Natural killer cell (primary cell): ENCODE results near the gene BTBD16. TPM values are rescaled to one million over a fixed set of nuclear protein-coding genes. Genes with fewer than 3 reads are reported as not detected.

Source experiments
- ATAC-seq, 3 donors: fragments of 150-1000 bp in 2 of 3; fragments of 200-7000 bp in 1 of 3; cut with Tn5 transposase; 1 replicate in 1 of 3; 2 replicates in 2 of 3; pipeline ENCODE4 v1.10.0; 2021; ENCODE audit warnings: mild to moderate bottlenecking in 2 of 3, moderate library complexity in 2 of 3
- DNase-seq, 2 donors: peaks; one replicate each; pipeline versions ENCODE4 v3.0.0 to v3.0.0-alpha.2; 2013 to 2021; ENCODE audit warnings: mixed read lengths in 1 of 2
- H3K27ac ChIP-seq: one replicate; pipeline ENCODE4 v1.5.1; 2013; ENCODE audit warnings: mild to moderate bottlenecking, low read length
- H3K27me3 ChIP-seq: one replicate; pipeline ENCODE4 v1.6.1; 2013; ENCODE audit warnings: low read length; ENCODE audit not compliant: control insufficient read depth, insufficient read depth
- H3K36me3 ChIP-seq: one replicate; pipeline ENCODE4 v1.6.1; 2013; ENCODE audit warnings: low read length; ENCODE audit not compliant: control insufficient read depth, insufficient read depth
- H3K4me1 ChIP-seq: one replicate; pipeline ENCODE4 v1.6.1; 2013; ENCODE audit warnings: low read length; ENCODE audit not compliant: control insufficient read depth, insufficient read depth
- H3K4me3 ChIP-seq: one replicate; pipeline ENCODE4 v1.5.1; 2013; ENCODE audit warnings: low read length
- H3K9me3 ChIP-seq: one replicate; pipeline ENCODE4 v1.6.1; 2013; ENCODE audit warnings: low read length; ENCODE audit not compliant: control insufficient read depth, insufficient read depth
- H3K27ac Mint-ChIP-seq, 2 donors: one replicate each; pipeline ENCODE4 v1.8.0; 2022; ENCODE audit warnings: mild to moderate bottlenecking in 2 of 2, mixed read lengths in 2 of 2, moderate library complexity in 1 of 2
- H3K27me3 Mint-ChIP-seq, 2 donors: one replicate each; pipeline ENCODE4 v1.8.0; 2022; ENCODE audit warnings: low read depth in 2 of 2, mixed read lengths in 2 of 2
- H3K36me3 Mint-ChIP-seq: one replicate; pipeline ENCODE4 v1.8.0; 2022; ENCODE audit warnings: mixed read lengths
- H3K4me1 Mint-ChIP-seq, 2 donors: one replicate each; pipeline ENCODE4 v1.8.0; 2022; ENCODE audit warnings: mixed read lengths in 2 of 2
- H3K4me3 Mint-ChIP-seq: one replicate; pipeline ENCODE4 v1.8.0; 2022; ENCODE audit warnings: mild to moderate bottlenecking, moderate library complexity, mixed read lengths
- H3K9me3 Mint-ChIP-seq, 2 donors: one replicate each; pipeline ENCODE4 v1.8.0; 2022; ENCODE audit warnings: mixed read lengths in 2 of 2
- WGBS: methylation state at CpG from one replicate; pipeline ENCODE4 v1.1.7; 2013; ENCODE audit warnings: missing lambda C conversion rate; ENCODE audit not compliant: insufficient coverage; 5-methylcytosine and 5-hydroxymethylcytosine counted together
- intact Hi-C: fragments of 100-400 bp; cut with micrococcal nuclease; formaldehyde crosslinking; loops from one replicate; pipeline ENCODE4 v1.14.2; 2022
- total RNA-seq, 4 donors: library from RNA; stranded (reverse); fragments of 120-200 nt in 1 of 4; gene quantifications; one replicate each; pipeline versions ENCODE4 v1.2.3 to v1.2.4, GENCODE V29; 2013 to 2022
- TF ChIP-seq, protein P1 (sequence below): fragments of 200-600 bp; IDR thresholded peaks from one replicate; pipeline ENCODE4 v1.8.0; 2022; ENCODE audit warnings: antibody characterized with exemption

The BTBD16 gene
- total RNA-seq, 3 donors from 2014 or later (not counting 1 experiment from before 2014, with no cell fraction given) = not detected

DNA sequence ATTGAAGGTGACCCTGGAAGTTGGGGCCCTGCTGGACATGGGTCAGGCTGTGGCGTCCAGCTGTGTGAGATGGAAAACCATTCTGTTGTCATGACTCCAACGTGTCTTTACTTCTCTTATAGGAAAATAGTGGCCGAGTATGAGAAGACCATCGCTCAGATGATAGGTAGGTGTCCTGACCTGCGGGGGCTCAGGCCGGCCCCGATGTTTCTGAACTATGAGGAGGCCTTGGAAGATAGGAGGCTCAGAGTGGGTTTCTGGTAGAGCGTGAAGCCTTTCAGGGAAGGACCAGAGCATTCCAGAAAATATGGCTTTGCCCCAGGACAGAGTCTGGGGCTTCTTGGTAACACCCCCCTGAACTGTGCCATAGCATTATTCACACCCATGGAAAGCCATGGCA lies 29.3 kb upstream of the BTBD16 start:
- H3K27ac ChIP-seq = no peak overlapping the region
- DNase-seq (no peak), ATAC-seq (no peak)
- H3K36me3 Mint-ChIP-seq = no peaks in the 10 kb centered on the region
- H3K36me3 ChIP-seq = no peaks in the 10 kb centered on the region
- intact Hi-C loops = no loop called here
- H3K27me3 ChIP-seq = no peaks in the 10 kb centered on the region
- H3K4me3 ChIP-seq = no peak overlapping the region
- H3K4me3 Mint-ChIP-seq = no peak overlapping the region
- no peaks in the 10 kb centered on the region for H3K4me1 Mint-ChIP-seq
- 94% methylated on average over 8 of the region's 8 CpGs for WGBS
- peaks cover 3 to 7% of the 10 kb centered on the region in 2 donors for H3K27me3 Mint-ChIP-seq
- TF ChIP-seq, protein P1, sequence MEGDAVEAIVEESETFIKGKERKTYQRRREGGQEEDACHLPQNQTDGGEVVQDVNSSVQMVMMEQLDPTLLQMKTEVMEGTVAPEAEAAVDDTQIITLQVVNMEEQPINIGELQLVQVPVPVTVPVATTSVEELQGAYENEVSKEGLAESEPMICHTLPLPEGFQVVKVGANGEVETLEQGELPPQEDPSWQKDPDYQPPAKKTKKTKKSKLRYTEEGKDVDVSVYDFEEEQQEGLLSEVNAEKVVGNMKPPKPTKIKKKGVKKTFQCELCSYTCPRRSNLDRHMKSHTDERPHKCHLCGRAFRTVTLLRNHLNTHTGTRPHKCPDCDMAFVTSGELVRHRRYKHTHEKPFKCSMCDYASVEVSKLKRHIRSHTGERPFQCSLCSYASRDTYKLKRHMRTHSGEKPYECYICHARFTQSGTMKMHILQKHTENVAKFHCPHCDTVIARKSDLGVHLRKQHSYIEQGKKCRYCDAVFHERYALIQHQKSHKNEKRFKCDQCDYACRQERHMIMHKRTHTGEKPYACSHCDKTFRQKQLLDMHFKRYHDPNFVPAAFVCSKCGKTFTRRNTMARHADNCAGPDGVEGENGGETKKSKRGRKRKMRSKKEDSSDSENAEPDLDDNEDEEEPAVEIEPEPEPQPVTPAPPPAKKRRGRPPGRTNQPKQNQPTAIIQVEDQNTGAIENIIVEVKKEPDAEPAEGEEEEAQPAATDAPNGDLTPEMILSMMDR = no peak
- H3K9me3 Mint-ChIP-seq = no peaks in the 10 kb centered on the region
- no peaks in the 10 kb centered on the region for H3K9me3 ChIP-seq
- H3K4me1 ChIP-seq = no peaks in the 10 kb centered on the region
- no peak overlapping the region for H3K27ac Mint-ChIP-seq

DNA sequence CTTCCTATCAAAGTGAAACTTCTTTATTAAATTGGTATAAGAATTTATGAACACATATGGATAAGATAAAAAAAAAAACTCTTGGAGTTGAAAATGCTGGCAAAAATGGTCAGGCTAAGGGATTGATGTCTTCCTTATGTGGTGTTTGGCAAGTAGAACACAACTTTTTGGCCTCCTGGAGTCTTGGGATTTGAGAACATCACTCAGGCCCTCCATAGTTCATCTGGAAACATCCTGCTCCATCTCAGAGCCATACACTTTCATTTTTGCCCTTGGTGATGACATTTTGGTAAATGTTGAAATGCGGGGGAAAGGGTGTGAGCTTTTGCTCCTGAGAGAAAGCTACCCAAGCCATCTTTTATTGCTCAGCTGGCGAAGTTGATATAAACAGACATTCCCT lies 27.5 kb upstream of the BTBD16 start:
- H3K27ac Mint-ChIP-seq = no peak overlapping the region
- TF ChIP-seq, protein P1 = no peak
- no peaks in the 10 kb centered on the region for H3K4me1 Mint-ChIP-seq
- H3K27ac ChIP-seq = no peak overlapping the region
- no peaks in the 10 kb centered on the region for H3K9me3 Mint-ChIP-seq
- H3K36me3 ChIP-seq = no peaks in the 10 kb centered on the region
- H3K9me3 ChIP-seq = no peaks in the 10 kb centered on the region
- H3K27me3 Mint-ChIP-seq = peaks cover 0 to 3% of the 10 kb centered on the region in 2 donors
- no peak overlapping the region for H3K4me3 Mint-ChIP-seq
- DNase-seq (no peak), ATAC-seq (no peak)
- no peak overlapping the region for H3K4me3 ChIP-seq
- H3K36me3 Mint-ChIP-seq = no peaks in the 10 kb centered on the region
- intact Hi-C loops = no loop called here
- 100% methylated on average over 2 of the region's 2 CpGs for WGBS
- no peaks in the 10 kb centered on the region for H3K4me1 ChIP-seq
- H3K27me3 ChIP-seq = no peaks in the 10 kb centered on the region

DNA sequence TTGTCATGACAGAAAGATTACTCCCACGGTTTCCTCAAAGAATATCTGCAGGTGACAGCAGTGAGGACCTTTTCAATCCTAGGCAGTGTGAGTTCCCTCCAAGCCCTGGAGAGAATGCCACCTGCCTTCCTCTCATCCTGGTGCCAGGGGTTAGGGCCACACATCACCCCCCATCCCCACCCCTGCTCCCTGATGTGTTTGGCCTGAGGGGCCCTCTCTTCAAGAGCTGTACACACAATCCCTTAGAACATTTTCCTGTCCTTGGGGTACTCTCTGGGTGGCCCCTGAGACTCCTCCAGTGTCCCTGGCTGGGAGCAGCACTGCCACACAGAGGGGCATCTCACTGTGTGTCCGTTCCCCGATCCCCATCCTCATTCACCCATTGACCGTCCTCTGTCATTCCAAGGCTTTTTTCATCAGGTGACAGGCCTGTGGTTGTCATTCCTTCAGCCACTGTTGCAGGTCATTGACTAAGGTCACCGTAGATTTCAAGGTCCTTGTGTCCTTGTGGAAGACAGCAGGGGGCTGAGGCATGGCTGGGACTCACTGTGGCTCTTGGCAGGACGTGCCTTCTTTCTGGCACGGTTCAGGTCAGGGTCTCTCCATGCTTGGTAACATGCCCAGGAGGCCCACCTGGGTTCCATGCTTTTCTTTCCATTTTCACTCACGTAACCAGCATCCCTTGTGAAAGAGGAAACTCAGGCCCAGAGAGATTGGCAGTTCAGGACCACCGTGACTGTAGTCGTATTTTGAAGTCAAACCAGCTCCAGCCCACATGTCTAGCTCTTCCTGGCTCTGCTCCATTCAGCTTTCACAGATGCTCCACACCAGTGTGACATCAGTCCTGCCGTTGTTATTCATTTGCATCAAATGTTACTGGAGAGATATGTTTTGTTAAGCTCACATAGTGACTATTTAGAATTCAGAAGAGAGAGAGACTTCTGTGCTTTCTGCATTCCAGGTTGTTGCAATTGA lies 26.8 kb upstream of the BTBD16 start:
- TF ChIP-seq, protein P1 = no peak
- Mint-ChIP-seq H3K4me1 (no peaks in the 10 kb centered on the region), H3K4me3 (no peak overlapping the region), H3K27me3 (peaks cover 0 to 3% of the 10 kb centered on the region in 2 donors), H3K27ac (no peak overlapping the region), H3K9me3 (no peaks in the 10 kb centered on the region), H3K36me3 (no peaks in the 10 kb centered on the region)
- no peak for DNase-seq
- H3K27ac ChIP-seq = no peak overlapping the region
- ATAC-seq = no peak
- no peaks in the 10 kb centered on the region for H3K27me3 ChIP-seq
- H3K36me3 ChIP-seq = no peaks in the 10 kb centered on the region
- H3K4me3 ChIP-seq = no peak overlapping the region
- intact Hi-C loops = no loop called here
- 81% methylated on average over 11 of the region's 11 CpGs for WGBS
- no peaks in the 10 kb centered on the region for H3K9me3 ChIP-seq
- H3K4me1 ChIP-seq = no peaks in the 10 kb centered on the region
